Skin epidermis (tissue), 12 donors: Measurements from ENCODE around the gene BLOC1S2.
"Not testable (repeated sequence)": the region's sequence is repeated elsewhere in the genome, so short reads cannot be mapped to it uniquely, and the experiment has no call there.

Source experiments
- H3K27ac ChIP-seq, 21 experiments: fragments of 200-600 bp; sonication (generic) in 11 of 21; one replicate each; pipeline ENCODE4 v1.5.0; 2020; ENCODE audit warnings: mild to moderate bottlenecking in 3 of 21, inconsistent platforms in 2 of 21, moderate library complexity in 2 of 21
- H3K4me3 ChIP-seq, 7 experiments: fragments of 200-600 bp; sonication (generic) in 2 of 7; one replicate each; pipeline ENCODE4 v1.5.0; 2020; ENCODE audit warnings: inconsistent platforms in 2 of 7, mild to moderate bottlenecking in 2 of 7, moderate library complexity in 1 of 7

Gene BLOC1S2

GRCh38 chr10:100293066-100293465 lies 6.6 kb upstream of the BLOC1S2 start:
- no peak overlapping the region for H3K27ac ChIP-seq

GRCh38 chr10:100292300-100292699 lies 5.8 kb upstream of the BLOC1S2 start:
- peak overlapping the region in 1 of 21 experiments; percentile 33 for H3K27ac ChIP-seq

More at GRCh38 chr10:100293066-100293465, 6.6 kb upstream of the BLOC1S2 start:
- H3K4me3 ChIP-seq: no peak overlapping the region

GRCh38 chr10:100291356-100291755 lies 4.9 kb upstream of the BLOC1S2 start:
- Histone ChIP-seq H3K27ac (no peak overlapping the region), H3K4me3 (no peak overlapping the region)

More at GRCh38 chr10:100292300-100292699, 5.8 kb upstream of the BLOC1S2 start:
- H3K4me3 ChIP-seq: not testable (repeated sequence)

- Histone ChIP-seq H3K4me3 (no peak overlapping the region), H3K27ac (no peak overlapping the region)
Observed at GRCh38 chr10:100289641-100290040, 3.2 kb upstream of the BLOC1S2 start.

- H3K27ac ChIP-seq: no peak overlapping the region
Observed at GRCh38 chr10:100288196-100288595, 1.7 kb upstream of the BLOC1S2 start.

GRCh38 chr10:100287756-100288155 lies 1.3 kb upstream of the BLOC1S2 start:
- Histone ChIP-seq H3K4me3 (no peak overlapping the region), H3K27ac (no peak overlapping the region)

More at GRCh38 chr10:100288196-100288595, 1.7 kb upstream of the BLOC1S2 start:
- H3K4me3 ChIP-seq: no peak overlapping the region

GRCh38 chr10:100285326-100285725 lies 1.2 kb downstream of the BLOC1S2 start:
- Histone ChIP-seq H3K4me3 (peak overlapping the region; percentile 65 to 95 (median 77)), H3K27ac (peak overlapping the region in 20 of 21 experiments; percentile 80 to 97 (median 91))

- peak overlapping the region in 1 of 21 experiments; percentile 20 for H3K27ac ChIP-seq
- no peak overlapping the region for H3K4me3 ChIP-seq
Observed at GRCh38 chr10:100282907-100283306, 3.6 kb downstream of the BLOC1S2 start.

GRCh38 chr10:100276971-100277370 lies 9.5 kb downstream of the BLOC1S2 start:
- H3K4me3 ChIP-seq, H3K27ac ChIP-seq: not testable (repeated sequence)

GRCh38 chr10:100267239-100268104 lies 19.0 kb downstream of the BLOC1S2 start, which contains the start of gene CWF19L1:
CWF19L1 (minus strand) TSS chr10:100267638; CDS start chr10:100267593, 45 bp downstream.
- Histone ChIP-seq H3K27ac (peak within 1 kb of the TSS in 20 of 21 experiments; percentile 46 to 95 (median 84)), H3K4me3 (peak within 1 kb of the TSS; percentile 59 to 100 (median 89))

- peak overlapping the region in 1 of 21 experiments; percentile 95 for H3K27ac ChIP-seq
- peak overlapping the region in 4 of 7 experiments; percentile 59 to 100 (median 90) for H3K4me3 ChIP-seq
Observed at GRCh38 chr10:100265821-100266485, 20.5 kb downstream of the BLOC1S2 start.

GRCh38 chr10:100254191-100254590 lies 32.3 kb downstream of the BLOC1S2 start:
- Histone ChIP-seq H3K27ac (no peak overlapping the region), H3K4me3 (no peak overlapping the region)

- H3K4me3 ChIP-seq: no peak overlapping the region
- no peak overlapping the region for H3K27ac ChIP-seq
Observed at GRCh38 chr10:100253041-100253440, 33.4 kb downstream of the BLOC1S2 start.

GRCh38 chr10:100248820-100249219 lies 37.7 kb downstream of the BLOC1S2 start:
- H3K4me3 ChIP-seq: no peak overlapping the region
- no peak overlapping the region for H3K27ac ChIP-seq

- H3K27ac ChIP-seq: no peak overlapping the region
Observed at GRCh38 chr10:100245484-100246220, 40.8 kb downstream of the BLOC1S2 start.

GRCh38 chr10:100239851-100240250 lies 46.6 kb downstream of the BLOC1S2 start:
- H3K27ac ChIP-seq: no peak overlapping the region
- no peak overlapping the region for H3K4me3 ChIP-seq

More at GRCh38 chr10:100245484-100246220, 40.8 kb downstream of the BLOC1S2 start:
- no peak overlapping the region for H3K4me3 ChIP-seq

GRCh38 chr10:100238429-100238828 lies 48.1 kb downstream of the BLOC1S2 start:
- Histone ChIP-seq H3K4me3 (no peak overlapping the region), H3K27ac (no peak overlapping the region)

- H3K27ac ChIP-seq: no peak overlapping the region
- H3K4me3 ChIP-seq: no peak overlapping the region
Observed at GRCh38 chr10:100232101-100232500, 54.4 kb downstream of the BLOC1S2 start.

- H3K4me3 ChIP-seq: peak overlapping the region; percentile 64 to 99 (median 90)
- H3K27ac ChIP-seq: peak overlapping the region in 20 of 21 experiments; percentile 68 to 93 (median 86)
Observed at GRCh38 chr10:100229819-100230422, 56.6 kb downstream of the BLOC1S2 start.
